ENCODE results near the gene SH3BP2.

The SH3BP2 gene

DNA sequence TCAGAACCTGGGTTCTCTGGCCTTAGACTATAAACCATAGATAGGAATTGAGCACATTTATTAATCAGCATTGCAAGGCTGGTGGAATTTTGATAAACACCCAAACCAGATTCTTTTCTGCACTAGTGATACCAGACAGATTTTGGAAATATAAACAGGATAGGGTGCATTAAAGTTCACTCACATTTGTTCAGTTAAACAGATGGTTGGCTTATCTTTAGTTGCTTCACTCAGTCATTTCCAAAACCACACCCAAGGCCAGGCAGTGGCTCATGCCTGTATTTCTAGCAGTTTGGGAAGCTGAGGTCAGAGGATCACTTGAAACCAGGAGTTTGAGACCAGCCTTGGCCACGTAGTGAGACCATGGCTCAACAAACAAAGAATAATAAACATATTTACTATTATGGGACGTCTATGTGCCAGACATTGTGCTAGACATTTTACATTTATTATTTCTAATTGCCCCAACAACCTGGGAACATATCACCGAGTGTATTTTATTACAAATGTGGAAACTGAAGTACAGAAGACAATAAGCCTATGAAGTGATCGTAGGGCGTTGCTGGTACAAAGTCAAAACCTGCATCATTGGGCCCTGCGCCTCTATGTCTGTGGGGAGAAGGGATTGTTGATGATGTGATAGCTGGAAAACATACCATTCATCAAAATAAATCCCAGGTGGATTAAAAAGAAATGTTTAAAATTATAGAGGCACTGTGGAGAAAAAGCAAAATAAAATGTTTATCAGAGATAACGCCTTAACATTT, 65.7 kb downstream of the SH3BP2 start:
- no peak for DNase-seq

- no peak for DNase-seq
Observed at GRCh38 chr4:2859514-2859913, 66.6 kb downstream of the SH3BP2 start.

GRCh38 chr4:2860391-2861348, 67.8 kb downstream of the SH3BP2 start:
- no peak for DNase-seq

DNA sequence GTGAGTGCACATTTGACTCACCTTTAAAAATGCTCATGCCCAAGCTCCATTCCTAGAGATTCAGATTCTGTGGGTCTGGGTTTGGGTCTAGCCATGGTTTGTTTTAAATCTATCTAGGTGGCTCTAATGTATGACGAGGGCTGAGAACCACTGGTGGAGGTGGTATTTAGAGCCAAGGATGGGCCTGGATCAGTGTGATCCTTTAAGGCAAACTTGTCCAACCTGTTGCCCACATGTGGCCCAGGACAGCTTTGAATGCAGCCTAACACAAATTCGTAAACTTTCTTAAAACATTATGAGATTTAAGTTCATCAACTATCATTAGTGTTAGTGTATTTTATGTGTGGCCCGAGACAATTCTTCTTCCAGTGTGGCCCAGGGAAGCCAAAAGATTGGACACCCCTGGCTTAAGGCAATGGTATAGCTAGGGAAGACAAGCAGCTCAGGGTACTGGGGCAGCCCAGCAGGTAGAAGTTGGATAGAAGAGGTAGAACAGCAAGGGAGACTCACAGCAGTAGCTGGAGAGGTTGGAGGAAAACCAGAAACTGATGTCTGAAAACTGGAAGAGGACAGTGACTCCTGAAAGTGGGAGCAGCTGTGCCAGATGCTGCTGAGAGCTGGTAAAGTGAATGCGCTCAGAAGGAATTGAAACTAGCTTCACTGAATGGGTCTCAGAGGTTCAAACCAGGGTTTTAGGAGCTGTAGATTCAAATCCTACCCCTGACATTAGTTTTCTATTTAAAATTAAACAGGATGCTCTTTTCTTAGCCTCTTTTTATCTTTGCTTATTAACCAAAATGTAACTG, 68.9 kb downstream of the SH3BP2 start:
- DNase-seq, result no peak

- DNase-seq, result no peak
Observed at GRCh38 chr4:2862528-2862927, 69.6 kb downstream of the SH3BP2 start.

- DNase-seq, result no peak
Observed at GRCh38 chr4:2863649-2864048, 70.8 kb downstream of the SH3BP2 start.

DNA sequence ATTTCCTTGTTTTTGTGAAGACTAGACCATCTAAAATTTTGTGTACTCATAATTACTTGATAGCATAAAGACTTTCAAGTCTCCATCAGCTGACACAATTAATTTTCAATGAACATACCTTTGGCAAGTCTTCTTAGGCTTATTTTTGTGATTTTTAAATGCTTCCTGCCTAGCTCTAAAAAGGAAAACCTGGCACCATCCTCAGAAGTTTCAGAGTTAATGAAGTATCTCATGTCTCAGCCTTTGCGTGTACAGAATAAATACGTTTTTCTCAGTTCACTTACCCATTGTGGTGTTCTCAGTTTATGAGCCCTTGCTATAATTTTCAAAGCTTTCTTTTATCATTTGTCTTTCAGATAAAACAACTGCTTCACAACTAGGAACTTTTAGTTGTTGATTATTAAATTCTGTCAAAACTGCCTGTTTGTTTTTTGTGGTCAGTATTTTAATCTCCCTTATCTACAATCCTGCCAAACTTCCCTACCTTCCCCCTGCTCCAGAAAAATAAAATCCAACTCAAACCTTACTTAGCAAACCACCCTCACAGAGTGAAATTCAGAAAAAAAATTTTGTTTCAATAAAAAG, 72.4 kb downstream of the SH3BP2 start:
- no peak for DNase-seq

GRCh38 chr4:2866160-2866861, 73.4 kb downstream of the SH3BP2 start:
- no peak for DNase-seq

DNA sequence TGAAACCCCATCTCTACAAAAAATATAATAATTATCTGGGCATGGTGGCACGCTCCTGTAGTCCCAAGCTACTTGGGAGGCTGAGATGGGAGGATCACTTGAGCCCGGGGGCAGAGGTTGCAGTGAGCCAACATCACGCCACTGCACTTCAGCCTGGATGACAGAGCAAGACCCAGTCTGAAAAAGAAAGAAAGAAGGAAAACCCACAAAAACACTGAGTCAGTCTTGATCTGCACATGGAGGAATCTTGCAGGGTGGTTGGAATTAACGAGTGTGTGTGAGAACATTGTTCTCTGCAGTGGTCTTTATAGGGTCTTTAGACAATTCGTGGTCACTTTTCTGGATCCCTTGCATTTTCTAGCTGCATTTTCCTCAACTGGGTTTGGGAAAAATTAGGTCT, 74.0 kb downstream of the SH3BP2 start:
- DNase-seq, result no peak

GRCh38 chr4:2867758-2868491, 75.0 kb downstream of the SH3BP2 start:
- DNase-seq, result no peak

- DNase-seq, result no peak
Observed at GRCh38 chr4:2868877-2869487, 76.1 kb downstream of the SH3BP2 start.

DNA sequence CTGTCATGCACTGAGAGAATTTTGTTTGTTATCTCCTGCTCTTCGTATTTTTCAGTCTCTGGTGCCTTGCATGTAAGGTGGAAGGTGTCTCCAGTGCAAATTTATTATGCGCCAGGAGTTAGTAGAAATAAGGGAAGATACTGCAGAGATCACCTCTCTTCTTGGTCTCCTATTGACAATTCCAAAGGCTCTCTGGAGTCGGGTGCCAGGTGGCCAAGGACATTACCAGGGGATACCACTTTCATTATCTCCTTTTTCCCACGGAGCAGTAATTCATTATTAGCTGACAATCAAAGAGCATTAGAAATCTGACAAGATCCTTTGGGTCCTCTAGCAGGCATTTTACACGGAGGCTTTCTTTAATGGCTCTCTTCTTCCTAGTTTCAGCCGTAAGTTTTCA, 76.8 kb downstream of the SH3BP2 start:
- no peak for DNase-seq

- no peak for DNase-seq
Observed at GRCh38 chr4:2870082-2870481, 77.2 kb downstream of the SH3BP2 start.

DNA sequence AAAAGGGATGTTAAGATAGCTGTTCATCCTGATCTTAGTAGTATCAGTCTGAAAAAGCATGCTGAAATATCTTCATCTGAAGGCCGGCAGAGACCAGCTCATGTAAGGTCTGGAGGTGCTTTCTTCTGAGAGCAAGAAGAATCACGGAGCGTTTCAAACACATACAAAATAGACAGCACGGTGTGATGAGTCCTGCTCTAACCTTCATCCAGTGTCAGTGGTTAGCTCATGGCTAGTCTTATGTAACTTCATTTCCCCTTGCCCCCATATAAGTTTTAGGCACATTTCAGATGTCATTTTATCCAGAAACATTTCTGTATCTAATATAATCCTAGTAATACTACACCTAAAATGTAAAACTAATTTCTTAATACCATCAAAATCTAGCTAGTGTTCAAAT, 78.6 kb downstream of the SH3BP2 start:
- no peak for DNase-seq

DNA sequence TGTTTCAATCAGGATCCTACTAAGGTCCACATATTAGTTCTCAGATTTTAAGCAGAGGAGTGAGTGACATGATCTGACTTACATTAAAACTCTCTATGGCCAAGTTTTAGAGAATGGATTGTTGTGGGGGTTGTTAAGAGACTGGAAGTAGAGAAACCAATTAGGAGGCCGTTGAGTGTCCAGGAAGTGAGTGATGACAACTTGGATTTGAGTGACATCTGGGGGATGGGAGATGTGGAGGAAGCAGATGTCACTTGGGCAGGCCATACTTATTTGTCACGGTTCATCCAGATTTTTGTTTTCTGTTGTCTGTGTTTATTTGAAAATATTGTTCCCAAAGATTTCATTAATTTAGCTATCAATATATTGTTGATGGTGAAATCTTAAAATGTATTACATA, 79.0 kb downstream of the SH3BP2 start:
- no peak for DNase-seq

- DNase-seq, result no peak
Observed at GRCh38 chr4:2873329-2873728, 80.4 kb downstream of the SH3BP2 start.

DNA sequence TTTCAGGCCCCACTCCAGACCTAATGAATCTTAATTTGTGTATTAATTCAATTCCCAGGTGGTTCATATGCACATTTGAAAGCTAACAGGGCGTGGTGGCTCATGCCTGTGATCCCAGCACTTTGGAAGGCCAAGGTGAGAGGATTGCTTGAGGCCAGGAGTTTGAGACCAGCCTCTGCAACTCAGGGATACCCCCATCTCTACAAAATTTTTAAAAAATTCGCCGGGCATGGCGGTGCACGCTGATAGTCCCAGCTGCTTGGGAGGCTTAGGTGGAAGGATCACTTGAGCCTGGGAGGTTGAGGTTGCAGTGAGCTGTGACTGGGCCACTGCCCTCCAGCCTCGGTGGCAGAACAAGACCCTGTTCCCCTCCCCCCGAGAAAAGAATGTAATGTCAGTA, 82.0 kb downstream of the SH3BP2 start:
- no peak for DNase-seq

DNA sequence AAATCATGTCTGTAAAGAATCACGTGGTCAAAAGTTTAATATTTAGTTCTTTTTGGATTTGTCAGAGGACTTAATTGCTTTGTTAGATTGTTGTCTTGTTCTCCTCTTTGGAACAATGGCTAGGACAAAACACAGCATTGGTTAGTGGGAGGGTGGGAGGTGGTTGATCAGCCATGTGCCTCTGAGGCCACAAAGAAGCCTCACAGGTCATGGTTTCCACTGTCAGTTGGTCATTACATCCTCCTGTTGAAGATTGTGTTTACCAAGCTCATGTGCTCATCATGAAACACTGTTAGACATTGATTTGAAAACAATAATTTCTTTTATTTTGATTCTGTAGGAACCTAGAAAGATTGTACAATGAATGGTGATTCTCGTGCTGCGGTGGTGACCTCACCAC, 82.7 kb downstream of the SH3BP2 start:
- DNase-seq, result no peak

- DNase-seq, result no peak
Observed at GRCh38 chr4:2878346-2878745, 85.5 kb downstream of the SH3BP2 start.

DNA sequence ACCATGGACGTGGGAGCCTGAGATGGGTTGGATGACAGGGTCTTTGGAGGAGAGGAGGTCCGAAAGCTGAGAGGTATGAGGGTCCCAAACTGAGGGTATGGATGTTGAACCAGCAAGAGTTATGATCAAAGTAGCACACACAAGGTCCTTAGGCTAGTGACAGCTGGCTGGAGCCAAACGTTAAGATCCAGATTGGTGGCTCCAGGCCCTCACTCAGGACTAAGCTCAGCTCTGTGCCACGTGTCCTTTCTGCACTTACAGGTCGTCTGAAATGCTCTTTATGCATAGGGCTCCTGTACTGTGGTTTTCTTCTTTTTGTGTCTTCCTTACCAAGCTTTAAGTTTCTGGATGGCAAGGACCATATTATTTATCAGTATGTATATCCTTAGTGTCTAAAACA, 86.1 kb downstream of the SH3BP2 start:
- no peak for DNase-seq

GRCh38 chr4:2881431-2881830, 88.5 kb downstream of the SH3BP2 start:
- no peak for DNase-seq
